SK-N-SH (cell line): ENCODE results near the gene TBC1D16. TPM values are rescaled to one million over a fixed set of nuclear protein-coding genes. Genes with fewer than 3 reads are reported as not detected.

ENCODE experiments used
- CTCF ChIA-PET: fragments of 300-600, 350-600 bp; formaldehyde crosslinking; extraction: SDS; loops from one replicate; lab custom pipeline; 2021; lab: Yijun Ruan, JAX
- POLR2A ChIA-PET: fragments of 350-600 bp; sonication (Branson Sonifier 250); formaldehyde crosslinking; extraction: SDS; loops from one replicate; lab custom pipeline; 2020; ENCODE audit warnings: antibody characterized with exemption, inconsistent platforms; lab: Yijun Ruan, JAX
- DNase-seq: peaks from one replicate; pipeline ENCODE4 v3.0.0; 2012
- H2AFZ ChIP-seq: fragments of 200-600 bp; sonication (generic); 2 replicates; pipeline ENCODE4 v1.8.1; 2016; ENCODE audit warnings: antibody characterized with exemption, mild to moderate bottlenecking, low read depth
- H3F3A ChIP-seq: fragments of 200-600 bp; sonication (generic); replicated peaks from 2 replicates; pipeline ENCODE3; 2016; ENCODE audit warnings: antibody characterized with exemption, mild to moderate bottlenecking; ENCODE audit not compliant: insufficient read depth
- H3K27ac ChIP-seq, 2 experiments: fragments of 200-500 bp in 1 of 2; fragments of 200-600 bp in 1 of 2; sonication (Bioruptor generic) in 1 of 2; sonication (generic), shearing (Covaris generic) in 1 of 2; 2 replicates each; pipeline versions ENCODE4 v1.5.1 to v1.6.1; 2014 to 2016; ENCODE audit warnings: low read depth in 2 of 2, inconsistent platforms in 1 of 2, low read length in 1 of 2, mild to moderate bottlenecking in 1 of 2, mixed read lengths in 1 of 2
- H3K27me3 ChIP-seq: fragments of 200-600 bp; sonication (generic), shearing (Covaris generic); 2 replicates; pipeline ENCODE4 v1.6.1; 2016; ENCODE audit warnings: mixed run types; ENCODE audit not compliant: insufficient read depth
- H3K36me3 ChIP-seq, 2 experiments: fragments of 200-500 bp in 1 of 2; fragments of 200-600 bp in 1 of 2; sonication (Bioruptor generic) in 1 of 2; sonication (generic) in 1 of 2; replicated peaks in 1 of 2; 2 replicates each; pipeline versions ENCODE3 to v1.5.1; 2014 to 2016; ENCODE audit warnings: low read length in 1 of 2, mild to moderate bottlenecking in 1 of 2; ENCODE audit not compliant: insufficient read depth in 2 of 2, control insufficient read depth in 1 of 2
- H3K4me1 ChIP-seq, 2 experiments: fragments of 200-500 bp in 1 of 2; fragments of 200-600 bp in 1 of 2; sonication (Bioruptor generic) in 1 of 2; sonication (generic), shearing (Covaris generic) in 1 of 2; 2 replicates each; pipeline versions ENCODE4 v1.5.1 to v1.6.1; 2014 to 2016; ENCODE audit warnings: low read depth in 1 of 2, low read length in 1 of 2, mixed run types in 1 of 2; ENCODE audit not compliant: insufficient read depth in 2 of 2, control insufficient read depth in 1 of 2
- H3K4me2 ChIP-seq: fragments of 200-600 bp; sonication (generic), shearing (Covaris generic); 2 replicates; pipeline ENCODE4 v1.6.1; 2017; ENCODE audit warnings: mixed run types
- H3K4me3 ChIP-seq, 2 experiments: fragments of 200-500 bp in 1 of 2; fragments of 200-600 bp in 1 of 2; sonication (Bioruptor generic) in 1 of 2; sonication (generic), shearing (Covaris generic) in 1 of 2; 2 replicates each; pipeline versions ENCODE4 v1.5.1 to v1.8.1; 2014 to 2016; ENCODE audit warnings: low read depth in 2 of 2, inconsistent platforms in 1 of 2, low read length in 1 of 2, mild to moderate bottlenecking in 1 of 2, mixed read lengths in 1 of 2, moderate library complexity in 1 of 2
- H3K79me2 ChIP-seq: fragments of 200-600 bp; sonication (generic); 2 replicates; pipeline ENCODE4 v1.8.1; 2017; ENCODE audit warnings: mild to moderate bottlenecking; ENCODE audit not compliant: insufficient read depth
- H3K9ac ChIP-seq: fragments of 200-600 bp; sonication (generic); 2 replicates; pipeline ENCODE4 v1.6.1; 2017; ENCODE audit warnings: mixed run types
- H3K9me2 ChIP-seq: fragments of 200-600 bp; sonication (generic); 2 replicates; pipeline ENCODE4 v1.6.1; 2017; ENCODE audit warnings: mixed run types
- H3K9me3 ChIP-seq: fragments of 200-600 bp; sonication (generic); 2 replicates; pipeline ENCODE4 v1.6.1; 2017; ENCODE audit warnings: mixed run types, mild to moderate bottlenecking, moderate library complexity
- H4K20me1 ChIP-seq: fragments of 200-600 bp; sonication (generic); 2 replicates; pipeline ENCODE4 v1.6.1; 2017; ENCODE audit warnings: mild to moderate bottlenecking, mixed run types; ENCODE audit not compliant: insufficient read depth
- EZH2phosphoT487 ChIP-seq: fragments of 200-600 bp; sonication (generic); IDR thresholded peaks from 2 replicates; pipeline ENCODE4 v1.6.1; 2017; ENCODE audit warnings: low read depth, mixed run types, mild to moderate bottlenecking, antibody characterized with exemption, moderate library complexity, borderline replicate concordance
- IRF3 ChIP-seq: fragments of 150-350 bp; IDR thresholded peaks from 2 replicates; pipeline ENCODE4 v1.6.1; 2016; ENCODE audit warnings: mild to moderate bottlenecking, low read depth, low read length
- MEF2A ChIP-seq: IDR thresholded peaks from 2 replicates; pipeline ENCODE4 v1.4.0; 2012; ENCODE audit warnings: low read depth, borderline replicate concordance
- PBX3 ChIP-seq: IDR thresholded peaks from 2 replicates; pipeline ENCODE4; 2012
- RCOR1 ChIP-seq: fragments of 150-350 bp; IDR thresholded peaks from 2 replicates; pipeline ENCODE4 v1.6.1; 2017; ENCODE audit warnings: antibody characterized with exemption, low read length
- SIN3A ChIP-seq: IDR thresholded peaks from 2 replicates; pipeline ENCODE4 v1.6.1; 2012; ENCODE audit warnings: low read depth, mild to moderate bottlenecking, low read length, moderate library complexity, borderline replicate concordance
- SMC3 ChIP-seq: IDR thresholded peaks from 2 replicates; pipeline ENCODE4 v1.6.1; 2012; ENCODE audit warnings: low read depth, low read length, improper control_type of control experiment
- TAF1 ChIP-seq: IDR thresholded peaks from 2 replicates; pipeline ENCODE4 v1.6.1; 2012; ENCODE audit warnings: low read depth, mild to moderate bottlenecking, low read length, moderate library complexity, borderline replicate concordance
- TEAD4 ChIP-seq: IDR thresholded peaks from 2 replicates; pipeline ENCODE4 v1.4.0; 2012; ENCODE audit warnings: mild to moderate bottlenecking, borderline replicate concordance; ENCODE audit not compliant: insufficient read depth
- USF2 ChIP-seq: fragments of 150-350 bp; IDR thresholded peaks from 2 replicates; pipeline ENCODE4 v1.6.1; 2017; ENCODE audit warnings: antibody characterized with exemption, low read length, low read depth, borderline replicate concordance
- WGBS: methylation state at CpG from one replicate; pipeline ENCODE4 v1.1.6; 2017; ENCODE audit warnings: low lambda C conversion rate; 5-methylcytosine and 5-hydroxymethylcytosine counted together
- polyA plus RNA-seq, 3 experiments: library from polyadenylated mRNA; depleted of rRNA; stranded (reverse); fragments of >200 nt; gene quantifications; 2 replicates each; pipeline ENCODE4 v1.2.3, GENCODE V29; 2012
- TF ChIP-seq, protein P1 (sequence below): IDR thresholded peaks from 2 replicates; pipeline ENCODE4 v1.4.0; 2012; ENCODE audit warnings: low read depth, borderline replicate concordance
- TF ChIP-seq, protein P2 (sequence below): IDR thresholded peaks from 2 replicates; pipeline ENCODE4 v1.6.1; 2012; ENCODE audit warnings: mild to moderate bottlenecking, low read depth, low read length, moderate library complexity
- TF ChIP-seq, protein P3 (sequence below): fragments of 200-600 bp; sonication (generic); IDR thresholded peaks from 2 replicates; pipeline ENCODE4 v1.6.1; 2017; ENCODE audit warnings: antibody characterized with exemption, mild to moderate bottlenecking, moderate library complexity
- TF ChIP-seq, protein P4 (sequence below): IDR thresholded peaks from 2 replicates; pipeline ENCODE4 v1.4.0; 2012; ENCODE audit warnings: low read depth, borderline replicate concordance

TBC1D16 gene
- polyA plus RNA-seq, 1 of the 3 experiments (the other 2 are of a cell fraction): 14.5 TPM

DNA sequence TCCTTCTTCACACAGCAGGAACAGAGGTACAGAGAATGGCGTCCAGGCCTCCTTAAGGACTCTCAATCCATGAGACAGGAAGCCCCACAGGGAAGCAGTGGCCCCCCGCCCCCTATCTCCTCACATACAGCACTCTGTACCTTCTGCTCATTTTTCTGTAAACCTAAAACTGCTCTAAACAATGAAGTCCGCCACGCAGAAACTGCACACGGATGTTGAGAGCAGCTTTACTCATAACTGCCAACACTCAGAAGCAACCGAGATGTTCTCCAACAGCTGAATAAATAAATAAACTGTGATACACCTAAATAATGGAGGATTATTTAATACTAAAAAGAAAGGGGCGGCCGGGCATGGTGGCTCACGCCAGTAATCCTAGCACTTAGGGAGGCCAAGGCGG is 9.9 kb downstream of the TBC1D16 start:
- Histone ChIP-seq H3K36me3 (no peaks in the 10 kb centered on the region), H3K9ac (no peak overlapping the region), H3K4me1 (peaks cover 7 to 8% of the 10 kb centered on the region in 2 experiments; a peak in 2 of 4 replicates), H3K9me3 (no peaks in the 10 kb centered on the region), H3K4me2 (no peak overlapping the region), H3K79me2 (peaks cover 82% of the 10 kb centered on the region), H4K20me1 (peaks cover 60% of the 10 kb centered on the region), H3K4me3 (no peak overlapping the region), H3K27ac (no peak overlapping the region), H3K9me2 (no peaks in the 10 kb centered on the region), H3K27me3 (no peaks in the 10 kb centered on the region), H2AFZ (no peak overlapping the region), H3F3A (peaks cover 4% of the 10 kb centered on the region)
- POLR2A ChIA-PET: no interaction called here
- TF ChIP-seq, protein P1, sequence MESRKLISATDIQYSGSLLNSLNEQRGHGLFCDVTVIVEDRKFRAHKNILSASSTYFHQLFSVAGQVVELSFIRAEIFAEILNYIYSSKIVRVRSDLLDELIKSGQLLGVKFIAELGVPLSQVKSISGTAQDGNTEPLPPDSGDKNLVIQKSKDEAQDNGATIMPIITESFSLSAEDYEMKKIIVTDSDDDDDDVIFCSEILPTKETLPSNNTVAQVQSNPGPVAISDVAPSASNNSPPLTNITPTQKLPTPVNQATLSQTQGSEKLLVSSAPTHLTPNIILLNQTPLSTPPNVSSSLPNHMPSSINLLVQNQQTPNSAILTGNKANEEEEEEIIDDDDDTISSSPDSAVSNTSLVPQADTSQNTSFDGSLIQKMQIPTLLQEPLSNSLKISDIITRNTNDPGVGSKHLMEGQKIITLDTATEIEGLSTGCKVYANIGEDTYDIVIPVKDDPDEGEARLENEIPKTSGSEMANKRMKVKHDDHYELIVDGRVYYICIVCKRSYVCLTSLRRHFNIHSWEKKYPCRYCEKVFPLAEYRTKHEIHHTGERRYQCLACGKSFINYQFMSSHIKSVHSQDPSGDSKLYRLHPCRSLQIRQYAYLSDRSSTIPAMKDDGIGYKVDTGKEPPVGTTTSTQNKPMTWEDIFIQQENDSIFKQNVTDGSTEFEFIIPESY: no peak
- no peak for TF ChIP-seq MEF2A
- no peak for TF ChIP-seq TEAD4
- TF ChIP-seq RCOR1: no peak
- TF ChIP-seq IRF3: no peak
- no peak for TF ChIP-seq EZH2phosphoT487
- TF ChIP-seq TAF1: no peak
- no peak for TF ChIP-seq PBX3
- no peak for TF ChIP-seq USF2
- 93% methylated on average over 10 of the region's 10 CpGs for WGBS
- CTCF ChIA-PET: interaction anchor here (1.2 to 10.7 kb wide), 3 partner anchors 15 to 20 kb away, joined by 4 to 72 read pairs (median 41); no protein-coding TSS in a partner anchor
- no peak for DNase-seq

DNA sequence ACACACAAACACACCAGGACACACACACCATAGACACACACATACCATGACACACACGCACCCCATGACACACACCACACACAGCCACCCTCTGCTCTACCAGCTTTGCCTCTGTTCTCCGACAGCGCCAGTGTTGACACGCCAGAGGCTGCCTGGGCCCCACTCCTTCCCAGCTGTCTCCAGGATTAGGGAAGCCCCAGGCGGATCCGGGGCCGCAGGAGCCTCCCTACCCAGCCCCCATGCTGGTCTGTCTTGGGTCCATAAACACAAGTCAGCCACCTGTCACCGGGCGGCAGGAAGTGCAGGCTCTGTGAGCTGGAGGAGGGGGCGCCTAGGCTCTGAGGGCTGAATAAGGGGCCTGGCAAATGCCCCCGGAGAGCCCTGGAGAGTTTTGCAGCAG is 10.5 kb downstream of the TBC1D16 start:
- H3K4me2 ChIP-seq: no peak overlapping the region
- H3K79me2 ChIP-seq: peaks cover 82% of the 10 kb centered on the region
- CTCF ChIA-PET: interaction anchor here (5.2 to 10.7 kb wide), 2 partner anchors 17 to 20 kb away, joined by 41 to 72 read pairs; no protein-coding TSS in a partner anchor
- H3K9me3 ChIP-seq: no peaks in the 10 kb centered on the region
- peaks cover 7% of the 10 kb centered on the region for H3F3A ChIP-seq
- no peak overlapping the region for H3K27ac ChIP-seq
- WGBS: 76% methylated on average over 9 of the region's 11 CpGs
- no peak overlapping the region for H3K4me3 ChIP-seq
- H3K27me3 ChIP-seq: no peaks in the 10 kb centered on the region
- H3K9ac ChIP-seq: no peak overlapping the region
- H3K9me2 ChIP-seq: no peaks in the 10 kb centered on the region
- peaks cover 59% of the 10 kb centered on the region for H4K20me1 ChIP-seq
- peak; percentile 59 for DNase-seq
- H3K4me1 ChIP-seq: peaks cover 4 to 8% of the 10 kb centered on the region in 2 experiments; a peak in 2 of 4 replicates
- no peaks in the 10 kb centered on the region for H3K36me3 ChIP-seq
- POLR2A ChIA-PET: no interaction called here
- H2AFZ ChIP-seq: no peak overlapping the region
- TF ChIP-seq, protein P2, sequence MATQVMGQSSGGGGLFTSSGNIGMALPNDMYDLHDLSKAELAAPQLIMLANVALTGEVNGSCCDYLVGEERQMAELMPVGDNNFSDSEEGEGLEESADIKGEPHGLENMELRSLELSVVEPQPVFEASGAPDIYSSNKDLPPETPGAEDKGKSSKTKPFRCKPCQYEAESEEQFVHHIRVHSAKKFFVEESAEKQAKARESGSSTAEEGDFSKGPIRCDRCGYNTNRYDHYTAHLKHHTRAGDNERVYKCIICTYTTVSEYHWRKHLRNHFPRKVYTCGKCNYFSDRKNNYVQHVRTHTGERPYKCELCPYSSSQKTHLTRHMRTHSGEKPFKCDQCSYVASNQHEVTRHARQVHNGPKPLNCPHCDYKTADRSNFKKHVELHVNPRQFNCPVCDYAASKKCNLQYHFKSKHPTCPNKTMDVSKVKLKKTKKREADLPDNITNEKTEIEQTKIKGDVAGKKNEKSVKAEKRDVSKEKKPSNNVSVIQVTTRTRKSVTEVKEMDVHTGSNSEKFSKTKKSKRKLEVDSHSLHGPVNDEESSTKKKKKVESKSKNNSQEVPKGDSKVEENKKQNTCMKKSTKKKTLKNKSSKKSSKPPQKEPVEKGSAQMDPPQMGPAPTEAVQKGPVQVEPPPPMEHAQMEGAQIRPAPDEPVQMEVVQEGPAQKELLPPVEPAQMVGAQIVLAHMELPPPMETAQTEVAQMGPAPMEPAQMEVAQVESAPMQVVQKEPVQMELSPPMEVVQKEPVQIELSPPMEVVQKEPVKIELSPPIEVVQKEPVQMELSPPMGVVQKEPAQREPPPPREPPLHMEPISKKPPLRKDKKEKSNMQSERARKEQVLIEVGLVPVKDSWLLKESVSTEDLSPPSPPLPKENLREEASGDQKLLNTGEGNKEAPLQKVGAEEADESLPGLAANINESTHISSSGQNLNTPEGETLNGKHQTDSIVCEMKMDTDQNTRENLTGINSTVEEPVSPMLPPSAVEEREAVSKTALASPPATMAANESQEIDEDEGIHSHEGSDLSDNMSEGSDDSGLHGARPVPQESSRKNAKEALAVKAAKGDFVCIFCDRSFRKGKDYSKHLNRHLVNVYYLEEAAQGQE: no peak
- TF ChIP-seq SMC3 (no peak), SIN3A (no peak)
- TF ChIP-seq, protein P3, sequence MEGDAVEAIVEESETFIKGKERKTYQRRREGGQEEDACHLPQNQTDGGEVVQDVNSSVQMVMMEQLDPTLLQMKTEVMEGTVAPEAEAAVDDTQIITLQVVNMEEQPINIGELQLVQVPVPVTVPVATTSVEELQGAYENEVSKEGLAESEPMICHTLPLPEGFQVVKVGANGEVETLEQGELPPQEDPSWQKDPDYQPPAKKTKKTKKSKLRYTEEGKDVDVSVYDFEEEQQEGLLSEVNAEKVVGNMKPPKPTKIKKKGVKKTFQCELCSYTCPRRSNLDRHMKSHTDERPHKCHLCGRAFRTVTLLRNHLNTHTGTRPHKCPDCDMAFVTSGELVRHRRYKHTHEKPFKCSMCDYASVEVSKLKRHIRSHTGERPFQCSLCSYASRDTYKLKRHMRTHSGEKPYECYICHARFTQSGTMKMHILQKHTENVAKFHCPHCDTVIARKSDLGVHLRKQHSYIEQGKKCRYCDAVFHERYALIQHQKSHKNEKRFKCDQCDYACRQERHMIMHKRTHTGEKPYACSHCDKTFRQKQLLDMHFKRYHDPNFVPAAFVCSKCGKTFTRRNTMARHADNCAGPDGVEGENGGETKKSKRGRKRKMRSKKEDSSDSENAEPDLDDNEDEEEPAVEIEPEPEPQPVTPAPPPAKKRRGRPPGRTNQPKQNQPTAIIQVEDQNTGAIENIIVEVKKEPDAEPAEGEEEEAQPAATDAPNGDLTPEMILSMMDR: no peak
- TF ChIP-seq, protein P4, sequence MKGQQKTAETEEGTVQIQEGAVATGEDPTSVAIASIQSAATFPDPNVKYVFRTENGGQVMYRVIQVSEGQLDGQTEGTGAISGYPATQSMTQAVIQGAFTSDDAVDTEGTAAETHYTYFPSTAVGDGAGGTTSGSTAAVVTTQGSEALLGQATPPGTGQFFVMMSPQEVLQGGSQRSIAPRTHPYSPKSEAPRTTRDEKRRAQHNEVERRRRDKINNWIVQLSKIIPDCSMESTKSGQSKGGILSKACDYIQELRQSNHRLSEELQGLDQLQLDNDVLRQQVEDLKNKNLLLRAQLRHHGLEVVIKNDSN: no peak
